K562 (cell line): ENCODE measurements around the gene GTPBP2. TPM values are rescaled to one million over a fixed set of nuclear protein-coding genes. Genes with fewer than 3 reads are reported as not detected.
A peak's percentile ranks its signal among the peaks of the same experiment; 100 is the strongest.

ENCODE experiments used
- ATF1 ChIP-seq, 2 experiments: fragments of 450-650 bp in 1 of 2; IDR thresholded peaks; 2 replicates each; pipeline ENCODE4 v1.6.1; 2016; ENCODE audit warnings: missing compliant biosample characterization in 1 of 2, missing genetic modification characterization in 1 of 2
- CUX1 ChIP-seq: fragments of 200-800 bp; sonication (Bioruptor generic); IDR thresholded peaks from 2 replicates; pipeline ENCODE4 v1.6.1; 2016; ENCODE audit warnings: missing genetic modification characterization, missing compliant biosample characterization
- E2F8 ChIP-seq: fragments of 450-650 bp; IDR thresholded peaks from 2 replicates; pipeline ENCODE4 v1.7.1; 2018; ENCODE audit warnings: mild to moderate bottlenecking, low read depth; ENCODE audit not compliant: partially characterized antibody
- EP300 ChIP-seq: IDR thresholded peaks from 2 replicates; pipeline ENCODE4 v1.6.1; 2012; ENCODE audit warnings: low read length, improper control_type of control experiment
- HDGF ChIP-seq: fragments of 450-650 bp; IDR thresholded peaks from 2 replicates; pipeline ENCODE4 v1.6.1; 2016
- MCM2 ChIP-seq: fragments of 450-650 bp; IDR thresholded peaks from 2 replicates; pipeline ENCODE4 v1.6.1; 2017; ENCODE audit warnings: low read depth, mild to moderate bottlenecking
- NFXL1 ChIP-seq: fragments of 450-650 bp; formaldehyde crosslinking; IDR thresholded peaks from 2 replicates; pipeline ENCODE4 v1.4.0; 2021; ENCODE audit warnings: mild to moderate bottlenecking
- PHTF2 ChIP-seq: fragments of 250-450 bp; sonication (Bioruptor Pico); IDR thresholded peaks from 2 replicates; pipeline ENCODE4 v1.5.0; 2021; ENCODE audit warnings: mild to moderate bottlenecking
- RBBP5 ChIP-seq: fragments of 200-600 bp; sonication (generic); IDR thresholded peaks from 2 replicates; pipeline ENCODE4 v1.6.1; 2012; ENCODE audit warnings: borderline replicate concordance, mild to moderate bottlenecking, low read length, control low read depth, inconsistent platforms; ENCODE audit not compliant: insufficient read depth, poor library complexity, severe bottlenecking
- SIX5 ChIP-seq, 2 experiments: IDR thresholded peaks; 2 replicates each; pipeline ENCODE4 v1.6.1; 2011; ENCODE audit warnings: low read length in 2 of 2, borderline replicate concordance in 1 of 2, low read depth in 1 of 2, mild to moderate bottlenecking in 1 of 2, moderate library complexity in 1 of 2; ENCODE audit not compliant: insufficient read depth in 1 of 2
- ZNF592 ChIP-seq: fragments of 450-650 bp; IDR thresholded peaks from 2 replicates; pipeline ENCODE4 v1.6.1; 2017; ENCODE audit warnings: antibody characterized with exemption, mild to moderate bottlenecking
- polyA plus RNA-seq, 8 experiments: library from polyadenylated mRNA; depleted of rRNA in 4 of 8; stranded (reverse) in 5 of 8; unstranded in 3 of 8; fragments of >200 nt; fragmentation: Nextera tagmentation in 2 of 8; fragmentation: Illumina TruSeq in 1 of 8; extraction: Ambion mirVana in 2 of 8; extraction: Trizol in 1 of 8; gene quantifications; 2 replicates each; pipeline versions ENCODE4 v1.2.1 to v1.2.3, GENCODE V29; 2011 to 2014; ENCODE audit warnings: inconsistent platforms in 1 of 8, missing spikeins in 1 of 8
- total RNA-seq, 7 experiments: library from RNA; depleted of rRNA in 6 of 7; stranded (reverse); fragments of >200 nt in 6 of 7; fragmentation: Illumina TruSeq in 2 of 7; extraction: Trizol in 2 of 7; gene quantifications; 2 replicates each; pipeline versions ENCODE4 v1.2.1 to v1.2.3, GENCODE V29; 2011 to 2021; ENCODE audit warnings: low replicate concordance in 1 of 7
- TF ChIP-seq, protein P1 (sequence below): sonication (generic); formaldehyde crosslinking; IDR thresholded peaks from 2 replicates; pipeline ENCODE4 v1.8.1; 2023; ENCODE audit warnings: mild to moderate bottlenecking, missing genetic modification reagents

The GTPBP2 gene
- total and polyA plus RNA-seq, 9 of the 15 experiments (the other 6 are each of a cell fraction or from before 2014, with no cell fraction given) = 48.4 to 196 (median 111) TPM

DNA sequence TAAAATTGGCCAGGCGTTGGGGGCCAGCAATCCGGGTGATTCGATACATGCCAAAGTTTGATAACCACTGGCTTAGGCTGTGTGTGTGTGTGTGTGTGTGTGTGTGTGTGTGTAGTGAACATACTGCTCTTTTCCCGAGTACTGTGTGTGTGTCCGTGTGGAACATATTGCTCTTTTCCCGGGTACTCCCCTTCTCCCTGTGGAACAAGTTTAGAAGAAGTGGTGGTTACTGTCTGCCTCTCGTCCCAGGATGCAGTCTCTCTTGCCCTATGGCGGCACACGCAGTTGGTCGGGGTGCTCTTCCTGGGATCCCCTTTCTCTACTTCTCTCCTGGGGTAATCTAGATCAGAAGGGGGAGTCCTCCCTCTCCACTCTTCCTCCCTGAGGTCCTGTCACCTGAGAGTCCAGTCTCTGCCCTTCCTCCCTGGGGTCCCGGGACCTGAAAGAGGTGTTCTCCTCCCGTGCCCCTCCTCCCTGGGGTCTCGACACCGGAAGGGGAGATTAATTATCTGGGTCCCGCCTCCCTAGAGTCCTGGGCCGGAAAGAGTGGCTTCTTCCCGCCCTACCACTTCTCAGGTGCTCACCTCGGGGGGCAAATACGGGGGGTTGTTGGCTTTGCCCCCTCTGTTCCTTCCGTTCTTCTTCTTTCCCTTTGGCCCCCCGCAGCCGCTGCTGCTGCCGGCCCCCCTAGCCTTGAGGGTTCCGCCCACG lies 516 bp downstream of the GTPBP2 start (continued):
- no peak for TF ChIP-seq ZNF592
- TF ChIP-seq CUX1 (CRISPR knock-in tag) = no peak
- no peak for TF ChIP-seq RBBP5
- TF ChIP-seq, protein P1, sequence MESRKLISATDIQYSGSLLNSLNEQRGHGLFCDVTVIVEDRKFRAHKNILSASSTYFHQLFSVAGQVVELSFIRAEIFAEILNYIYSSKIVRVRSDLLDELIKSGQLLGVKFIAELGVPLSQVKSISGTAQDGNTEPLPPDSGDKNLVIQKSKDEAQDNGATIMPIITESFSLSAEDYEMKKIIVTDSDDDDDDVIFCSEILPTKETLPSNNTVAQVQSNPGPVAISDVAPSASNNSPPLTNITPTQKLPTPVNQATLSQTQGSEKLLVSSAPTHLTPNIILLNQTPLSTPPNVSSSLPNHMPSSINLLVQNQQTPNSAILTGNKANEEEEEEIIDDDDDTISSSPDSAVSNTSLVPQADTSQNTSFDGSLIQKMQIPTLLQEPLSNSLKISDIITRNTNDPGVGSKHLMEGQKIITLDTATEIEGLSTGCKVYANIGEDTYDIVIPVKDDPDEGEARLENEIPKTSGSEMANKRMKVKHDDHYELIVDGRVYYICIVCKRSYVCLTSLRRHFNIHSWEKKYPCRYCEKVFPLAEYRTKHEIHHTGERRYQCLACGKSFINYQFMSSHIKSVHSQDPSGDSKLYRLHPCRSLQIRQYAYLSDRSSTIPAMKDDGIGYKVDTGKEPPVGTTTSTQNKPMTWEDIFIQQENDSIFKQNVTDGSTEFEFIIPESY (CRISPR knock-in tag) = no peak; the same call in 1 of the 2 replicates
- peak; percentile 55 for TF ChIP-seq E2F8
- TF ChIP-seq NFXL1 (CRISPR knock-in tag) = 0 out of 2 replicates have a peak, but pooled peaks have one; percentile 11
- TF ChIP-seq MCM2 = no peak
- TF ChIP-seq HDGF = peak; percentile 16; the same call in 1 of the 2 replicates
- TF ChIP-seq PHTF2 = no peak
- TF ChIP-seq EP300 = peak; percentile 56; the same call in 1 of the 2 replicates
- no peak for TF ChIP-seq SIX5 (IDR thresholded peaks at IDR 0.05; ENCODE audit: borderline replicate concordance in 1 of 2, insufficient read depth in 1 of 2, low read depth in 1 of 2, low read length in 2 of 2)
- TF ChIP-seq ATF1 (CRISPR knock-in tag; IDR thresholded peaks at IDR 0.05) = no peak
- TF ChIP-seq ATF1 (tag; IDR thresholded peaks at IDR 0.05) = no peak
